ENCODE data around the gene TBC1D24. TPM values are rescaled to one million over a fixed set of nuclear protein-coding genes. Genes with fewer than 3 reads are reported as not detected.
A peak's percentile ranks its signal among the peaks of the same experiment; 100 is the strongest.

Gene TBC1D24
- total and polyA plus RNA-seq, 9 of the 15 experiments (the other 6 are each of a cell fraction or from before 2014, with no cell fraction given) = 1.7 to 22.6 (median 7.2) TPM

GRCh38 chr16:2471016-2471652 is 3.8 kb upstream of the TBC1D24 start, which contains the start of gene NTN3:
NTN3 (plus strand) TSS chr16:2471297; CDS start chr16:2471702, 405 bp downstream.
- Histone ChIP-seq H2AFZ (ENCODE audit: low read depth, low read length) (no peak within 1 kb of the TSS), H3K4me3 (no peak within 1 kb of the TSS; the same call in 1 of the 2 replicates), H3K9me3 (replicated peaks; ENCODE audit: control insufficient read depth, insufficient read depth, low read depth, low read length) (no peaks in the 10 kb centered on the region), H3K4me1 (replicated peaks in 1 of 2; ENCODE audit: control insufficient read depth in 2 of 2, insufficient read depth in 2 of 2, low read length in 2 of 2) (peaks cover 10 to 92% of the 10 kb centered on the region in 2 experiments), H3K36me3 (ENCODE audit: control insufficient read depth, insufficient read depth, low read length) (no peaks in the 10 kb centered on the region), H3K27ac (ENCODE audit: extremely low read depth, low read depth, low read length) (no peak within 1 kb of the TSS), H4K20me1 (replicated peaks; ENCODE audit: control insufficient read depth, insufficient read depth, low read length) (no peaks in the 10 kb centered on the region; the same call in 1 of the 2 replicates), H3K79me2 (ENCODE audit: control insufficient read depth, insufficient read depth, low read length) (peaks cover 22% of the 10 kb centered on the region), H3K9ac (ENCODE audit: insufficient read depth in 1 of 2, low read depth in 2 of 2, low read length in 2 of 2) (peak within 1 kb of the TSS in 1 of 2 experiments; percentile 98; a peak in 3 of 4 replicates), H3K9me1 (ENCODE audit: control insufficient read depth, insufficient read depth, low read length) (no peaks in the 10 kb centered on the region), H3K4me2 (ENCODE audit: insufficient read depth, low read length) (no peak within 1 kb of the TSS), H3K27me3 (ENCODE audit: control insufficient read depth in 2 of 2, insufficient read depth in 2 of 2, low read length in 2 of 2) (no peaks in the 10 kb centered on the region)
- no peak for FAIRE-seq
- under 1% methylated on average over 15 of the region's 59 CpGs for WGBS (ENCODE audit: insufficient coverage, low coverage, missing lambda C conversion rate)
- no TSS peak for BruUV-seq (replicated peaks)
- intact Hi-C loops (cut with micrococcal nuclease) = no loop called here
- peak; percentile 13 for ATAC-seq
- ChIA-PET CTCF (ENCODE audit: low intra/inter-chr PET ratio) (no interaction called here), POLR2A (no interaction called here)
- peak; percentile 47 to 85 (median 74) for DNase-seq (ENCODE audit: extremely low read depth in 1 of 4, low spot score in 3 of 4)
- in situ Hi-C loops (cut with MboI) = no loop called here
- TF ChIP-seq POLR2H (tag; IDR thresholded peaks at IDR 0.05; ENCODE audit: low read depth) (no peak), ZBED1 (IDR thresholded peaks at IDR 0.05) (no peak), NR4A1 (CRISPR knock-in tag; IDR thresholded peaks at IDR 0.05) (no peak), NR4A1 (tag; IDR thresholded peaks at IDR 0.05) (no peak), UBTF (IDR thresholded peaks at IDR 0.05; ENCODE audit: borderline replicate concordance in 1 of 2, low read depth in 2 of 2, low read length in 2 of 2) (0 out of 4 replicates have a peak, but pooled peaks of 1 of the 2 experiments have one; percentile 61), ZBTB5 (IDR thresholded peaks at IDR 0.05) (no peak), ATF1 (CRISPR knock-in tag; IDR thresholded peaks at IDR 0.05) (no peak), ATF1 (tag; IDR thresholded peaks at IDR 0.05) (no peak), ZFP30 (CRISPR knock-in tag; IDR thresholded peaks at IDR 0.05; ENCODE audit: borderline replicate concordance) (no peak), ZKSCAN8 (CRISPR knock-in tag; IDR thresholded peaks at IDR 0.05) (no peak), NR2C2 (CRISPR knock-in tag; IDR thresholded peaks at IDR 0.05) (no peak), NR2C2 (tag; IDR thresholded peaks at IDR 0.05) (no peak), BRD9 (IDR thresholded peaks at IDR 0.05; ENCODE audit: low read depth, partially characterized antibody) (no peak), TAF7 (tag; IDR thresholded peaks at IDR 0.05) (no peak)
